Measurements from ENCODE around the gene RMI2. TPM values are rescaled to one million over a fixed set of nuclear protein-coding genes. Genes with fewer than 3 reads are reported as not detected.

Gene RMI2
- total and polyA plus RNA-seq, 2 of the 8 experiments (the other 6 are each of a cell fraction or from before 2014, with no cell fraction given) = 58.2 to 96.0 TPM

- TF ChIP-seq SIN3A (conservative IDR thresholded peaks at IDR 0.05 in 1 of 2, IDR thresholded peaks at IDR 0.05 in 1 of 2; ENCODE audit: low read depth in 1 of 2, low read length in 2 of 2) (no peak), MAX (IDR thresholded peaks at IDR 0.05) (no peak)
Observed at GRCh38 chr16:11349599-11350276, 4.5 kb downstream of the RMI2 start (continued).
